ENCODE data around the gene PRCD. TPM values are rescaled to one million over a fixed set of nuclear protein-coding genes. Genes with fewer than 3 reads are reported as not detected.

PRCD gene
- total and polyA plus RNA-seq, 4 experiments from 2014 or later = not detected

Other genes starting within 250 kb of the PRCD start
- 1 to 10 TPM; 5.3 to 5.5 TPM for gene QRICH2, start 231.8 kb upstream of the PRCD start, total RNA-seq
- under 1 TPM; 0.21 to 0.52 TPM for gene QRICH2, start 231.8 kb upstream of the PRCD start, polyA plus RNA-seq
- gene PRPSAP1, start 186.1 kb upstream of the PRCD start, total RNA-seq = 10 to 100 TPM; 63.4 to 65.8 TPM
- gene PRPSAP1, start 186.1 kb upstream of the PRCD start, polyA plus RNA-seq = 10 to 100 TPM; 55.2 to 99.1 TPM
- gene SPHK1, start 155.4 kb upstream of the PRCD start, total RNA-seq = under 1 TPM; 0.67 to 0.70 TPM
- under 1 TPM in 1 of 2 donors, not detected in 1; 0.29 TPM for gene SPHK1, start 155.4 kb upstream of the PRCD start, polyA plus RNA-seq
- gene UBE2O, start 86.9 kb upstream of the PRCD start, total RNA-seq = 10 to 100 TPM; 42.5 to 43.7 TPM
- 10 to 100 TPM in 1 of 2 donors, 1 to 10 TPM in 1; 4.5 to 14.6 TPM for gene UBE2O, start 86.9 kb upstream of the PRCD start, polyA plus RNA-seq
- not detected for gene AANAT, start 72.4 kb upstream of the PRCD start, total RNA-seq
- not detected for gene AANAT, start 72.4 kb upstream of the PRCD start, polyA plus RNA-seq
- 10 to 100 TPM; 50.0 to 62.2 TPM for gene RHBDF2, start 38.6 kb upstream of the PRCD start, total RNA-seq
- 10 to 100 TPM in 1 of 2 donors, 1 to 10 TPM in 1; 5.4 to 15.2 TPM for gene RHBDF2, start 38.6 kb upstream of the PRCD start, polyA plus RNA-seq
- gene CYGB, start 2.3 kb upstream of the PRCD start, total RNA-seq = not detected
- not detected for gene CYGB, start 2.3 kb upstream of the PRCD start, polyA plus RNA-seq
- 1 to 10 TPM; 3.3 to 3.6 TPM for gene ST6GALNAC2, start 45.8 kb downstream of the PRCD start, total RNA-seq
- gene ST6GALNAC2, start 45.8 kb downstream of the PRCD start, polyA plus RNA-seq = 1 to 10 TPM in 1 of 2 donors, under 1 TPM in 1; 0.95 to 2.4 TPM
- gene ST6GALNAC1, start 103.7 kb downstream of the PRCD start, total RNA-seq = 10 to 100 TPM; 12.7 to 14.6 TPM
- 10 to 100 TPM; 14.3 to 45.8 TPM for gene ST6GALNAC1, start 103.7 kb downstream of the PRCD start, polyA plus RNA-seq
- gene MXRA7, start 170.9 kb downstream of the PRCD start, total RNA-seq = 1 to 10 TPM; 6.3 to 9.2 TPM
- 10 to 100 TPM in 1 of 2 donors, 1 to 10 TPM in 1; 5.3 to 15.0 TPM for gene MXRA7, start 170.9 kb downstream of the PRCD start, polyA plus RNA-seq
- 10 to 100 TPM; 59.4 to 62.1 TPM for gene JMJD6, start 186.6 kb downstream of the PRCD start, total RNA-seq
- gene JMJD6, start 186.6 kb downstream of the PRCD start, polyA plus RNA-seq = 10 to 100 TPM; 22.1 to 40.7 TPM
- gene METTL23, start 186.8 kb downstream of the PRCD start, total RNA-seq = 10 to 100 TPM; 75.5 to 81.4 TPM
- 100 to 1,000 TPM; 134 to 156 TPM for gene METTL23, start 186.8 kb downstream of the PRCD start, polyA plus RNA-seq
- 100 to 1,000 TPM; 327 to 330 TPM for gene SRSF2, start 197.3 kb downstream of the PRCD start, total RNA-seq
- gene SRSF2, start 197.3 kb downstream of the PRCD start, polyA plus RNA-seq = 100 to 1,000 TPM in 1 of 2 donors, 10 to 100 TPM in 1; 67.6 to 111 TPM
- 10 to 100 TPM; 32.7 to 37.8 TPM for gene MFSD11, start 198.1 kb downstream of the PRCD start, total RNA-seq
- 10 to 100 TPM; 23.1 to 34.7 TPM for gene MFSD11, start 198.1 kb downstream of the PRCD start, polyA plus RNA-seq